ENCODE measurements around the gene WRNIP1. TPM values are rescaled to one million over a fixed set of nuclear protein-coding genes. Genes with fewer than 3 reads are reported as not detected.

Gene WRNIP1
- polyA plus RNA-seq (2013), result 105 TPM

- Histone ChIP-seq H3K27ac (ENCODE audit: insufficient read depth in 1 of 2, low read depth in 1 of 2, low read length in 2 of 2, poor library complexity in 1 of 2, severe bottlenecking in 2 of 2) (peak within 1 kb of the TSS; percentile 92 to 96), H3K4me3 (ENCODE audit: control insufficient read depth in 1 of 7, extremely low read depth in 1 of 7, insufficient read depth in 4 of 7, low read depth in 2 of 7, low read length in 6 of 7) (peak within 1 kb of the TSS; percentile 81 to 98 (median 95)), H3K27me3 (replicated peaks in 2 of 5; ENCODE audit: control insufficient read depth in 4 of 5, insufficient read depth in 5 of 5, low read length in 4 of 5) (no peaks in the 10 kb centered on the region), H3K4me1 (ENCODE audit: control extremely low read depth in 1 of 4, control insufficient read depth in 4 of 4, insufficient read depth in 4 of 4, low read length in 3 of 4) (peaks cover 24 to 52% (median 41%) of the 10 kb centered on the region in 4 experiments), H3K36me3 (ENCODE audit: control insufficient read depth in 4 of 4, insufficient read depth in 4 of 4, low read length in 3 of 4) (peaks cover 0 to 15% (median 7%) of the 10 kb centered on the region in 4 experiments), H3K9me3 (ENCODE audit: control extremely low read depth in 1 of 5, control insufficient read depth in 4 of 5, insufficient read depth in 2 of 5, low read depth in 1 of 5, low read length in 4 of 5) (peaks cover 0 to under 1% (median 0%) of the 10 kb centered on the region in 5 experiments)
- peak; percentile 99 to 100 (median 99) for DNase-seq
- WGBS (ENCODE audit: insufficient coverage), result 0% methylated on average over 96 of the region's 104 CpGs
- ChIA-PET CTCF (interaction anchor here (0.7 to 14.2 kb wide), 11 partner anchors 8 to 1169 kb away, joined by 3 to 227 read pairs (median 4); partner anchors contain the start of genes MYLK4 and SERPINB1), POLR2A (interaction anchor here (0.6 to 2.3 kb wide), 7 partner anchors 12 to 279 kb away, joined by 3 to 12 read pairs (median 3); partner anchors contain the start of gene MYLK4)
Observed at GRCh38 chr6:2765166-2765895, at the start of gene WRNIP1. WRNIP1 (plus strand) TSS chr6:2765393; CDS start chr6:2765623, 230 bp downstream.

GRCh38 chr6:2715737-2716136, 49.5 kb upstream of the WRNIP1 start:
- CTCF ChIA-PET, result interaction anchor here (1.0 to 4.3 kb wide), 4 partner anchors 9 to 35 kb away, joined by 3 to 26 read pairs (median 4); partner anchors contain the start of gene MYLK4
- peaks cover 0 to 2% (median 0%) of the 10 kb centered on the region in 4 experiments for H3K36me3 ChIP-seq (ENCODE audit: control insufficient read depth in 4 of 4, insufficient read depth in 4 of 4, low read length in 3 of 4)
- peaks cover 0 to 14% (median 7%) of the 10 kb centered on the region in 5 experiments for H3K9me3 ChIP-seq (ENCODE audit: control extremely low read depth in 1 of 5, control insufficient read depth in 4 of 5, insufficient read depth in 2 of 5, low read depth in 1 of 5, low read length in 4 of 5)
- H3K4me3 ChIP-seq (ENCODE audit: control insufficient read depth in 1 of 7, extremely low read depth in 1 of 7, insufficient read depth in 4 of 7, low read depth in 2 of 7, low read length in 6 of 7), result no peak overlapping the region
- DNase-seq, result no peak
- WGBS (ENCODE audit: insufficient coverage), result 92% methylated on average over 4 of the region's 5 CpGs
- POLR2A ChIA-PET, result no interaction called here
- no peaks in the 10 kb centered on the region for H3K27me3 ChIP-seq (replicated peaks in 2 of 5; ENCODE audit: control insufficient read depth in 4 of 5, insufficient read depth in 5 of 5, low read length in 4 of 5)
- H3K27ac ChIP-seq (ENCODE audit: insufficient read depth in 1 of 2, low read depth in 1 of 2, low read length in 2 of 2, poor library complexity in 1 of 2, severe bottlenecking in 2 of 2), result no peak overlapping the region
- H3K4me1 ChIP-seq (ENCODE audit: control extremely low read depth in 1 of 4, control insufficient read depth in 4 of 4, insufficient read depth in 4 of 4, low read length in 3 of 4), result peaks cover 7 to 45% (median 15%) of the 10 kb centered on the region in 4 experiments

GRCh38 chr6:2716936-2717700, 48.1 kb upstream of the WRNIP1 start:
- no peak for DNase-seq
- peaks cover 0 to 5% (median 3%) of the 10 kb centered on the region in 5 experiments for H3K9me3 ChIP-seq (ENCODE audit: control extremely low read depth in 1 of 5, control insufficient read depth in 4 of 5, insufficient read depth in 2 of 5, low read depth in 1 of 5, low read length in 4 of 5)
- no peaks in the 10 kb centered on the region for H3K27me3 ChIP-seq (replicated peaks in 2 of 5; ENCODE audit: control insufficient read depth in 4 of 5, insufficient read depth in 5 of 5, low read length in 4 of 5)
- peaks cover 0 to 2% (median 0%) of the 10 kb centered on the region in 4 experiments for H3K36me3 ChIP-seq (ENCODE audit: control insufficient read depth in 4 of 4, insufficient read depth in 4 of 4, low read length in 3 of 4)
- H3K4me1 ChIP-seq (ENCODE audit: control extremely low read depth in 1 of 4, control insufficient read depth in 4 of 4, insufficient read depth in 4 of 4, low read length in 3 of 4), result peaks cover 7 to 38% (median 16%) of the 10 kb centered on the region in 4 experiments
- CTCF ChIA-PET, result interaction anchor here (1.3 to 4.3 kb wide), 6 partner anchors 8 to 44 kb away, joined by 3 to 26 read pairs (median 6); no protein-coding TSS in a partner anchor
- H3K27ac ChIP-seq (ENCODE audit: insufficient read depth in 1 of 2, low read depth in 1 of 2, low read length in 2 of 2, poor library complexity in 1 of 2, severe bottlenecking in 2 of 2), result peak overlapping the region in 1 of 2 experiments; percentile 52
- WGBS (ENCODE audit: insufficient coverage), result 83% methylated on average over 6 of the region's 9 CpGs
- no peak overlapping the region for H3K4me3 ChIP-seq (ENCODE audit: control insufficient read depth in 1 of 7, extremely low read depth in 1 of 7, insufficient read depth in 4 of 7, low read depth in 2 of 7, low read length in 6 of 7)
- POLR2A ChIA-PET, result interaction anchor here (0.5 to 1.3 kb wide), 3 partner anchors 16 to 743 kb away, joined by 3 read pairs; no protein-coding TSS in a partner anchor

GRCh38 chr6:2718334-2719092, 46.7 kb upstream of the WRNIP1 start:
- peak; percentile 78 to 94 (median 86) for DNase-seq
- Histone ChIP-seq H3K9me3 (ENCODE audit: control extremely low read depth in 1 of 5, control insufficient read depth in 4 of 5, insufficient read depth in 2 of 5, low read depth in 1 of 5, low read length in 4 of 5) (peaks cover 0 to 5% (median 3%) of the 10 kb centered on the region in 5 experiments), H3K4me3 (ENCODE audit: control insufficient read depth in 1 of 7, extremely low read depth in 1 of 7, insufficient read depth in 4 of 7, low read depth in 2 of 7, low read length in 6 of 7) (peak overlapping the region in 4 of 7 experiments; percentile 11 to 56 (median 48)), H3K27me3 (replicated peaks in 2 of 5; ENCODE audit: control insufficient read depth in 4 of 5, insufficient read depth in 5 of 5, low read length in 4 of 5) (no peaks in the 10 kb centered on the region), H3K36me3 (ENCODE audit: control insufficient read depth in 4 of 4, insufficient read depth in 4 of 4, low read length in 3 of 4) (peaks cover 0 to 2% (median 0%) of the 10 kb centered on the region in 4 experiments), H3K27ac (ENCODE audit: insufficient read depth in 1 of 2, low read depth in 1 of 2, low read length in 2 of 2, poor library complexity in 1 of 2, severe bottlenecking in 2 of 2) (peak overlapping the region; percentile 75 to 86), H3K4me1 (ENCODE audit: control extremely low read depth in 1 of 4, control insufficient read depth in 4 of 4, insufficient read depth in 4 of 4, low read length in 3 of 4) (peaks cover 7 to 38% (median 16%) of the 10 kb centered on the region in 4 experiments)
- CTCF ChIA-PET, result interaction anchor here (0.9 to 4.3 kb wide), 8 partner anchors 8 to 32 kb away, joined by 3 to 26 read pairs (median 3); partner anchors contain the start of gene MYLK4
- POLR2A ChIA-PET, result interaction anchor here (0.7 to 0.9 kb wide), 3 partner anchors 20 to 563 kb away, joined by 3 read pairs; no protein-coding TSS in a partner anchor
- 0% methylated on average over 3 of the region's 6 CpGs for WGBS (ENCODE audit: insufficient coverage)

- POLR2A ChIA-PET, result interaction anchor here (0.7 to 0.9 kb wide), 2 partner anchors 19 to 65 kb away, joined by 3 read pairs; no protein-coding TSS in a partner anchor
- H3K9me3 ChIP-seq (ENCODE audit: control extremely low read depth in 1 of 5, control insufficient read depth in 4 of 5, insufficient read depth in 2 of 5, low read depth in 1 of 5, low read length in 4 of 5), result peaks cover 0 to 4% (median 2%) of the 10 kb centered on the region in 5 experiments
- peak in 2 of 3 donors; percentile 60 to 72 for DNase-seq
- peak overlapping the region in 4 of 7 experiments; percentile 11 to 56 (median 48) for H3K4me3 ChIP-seq (ENCODE audit: control insufficient read depth in 1 of 7, extremely low read depth in 1 of 7, insufficient read depth in 4 of 7, low read depth in 2 of 7, low read length in 6 of 7)
- H3K4me1 ChIP-seq (ENCODE audit: control extremely low read depth in 1 of 4, control insufficient read depth in 4 of 4, insufficient read depth in 4 of 4, low read length in 3 of 4), result peaks cover 7 to 37% (median 16%) of the 10 kb centered on the region in 4 experiments
- H3K36me3 ChIP-seq (ENCODE audit: control insufficient read depth in 4 of 4, insufficient read depth in 4 of 4, low read length in 3 of 4), result peaks cover 0 to 2% (median 0%) of the 10 kb centered on the region in 4 experiments
- CTCF ChIA-PET, result interaction anchor here (0.9 to 4.3 kb wide), 9 partner anchors 8 to 31 kb away, joined by 3 to 26 read pairs (median 3); partner anchors contain the start of gene MYLK4
- WGBS (ENCODE audit: insufficient coverage), result no CpG with 5 or more reads among the region's 2 CpGs
- peak overlapping the region; percentile 75 to 86 for H3K27ac ChIP-seq (ENCODE audit: insufficient read depth in 1 of 2, low read depth in 1 of 2, low read length in 2 of 2, poor library complexity in 1 of 2, severe bottlenecking in 2 of 2)
- H3K27me3 ChIP-seq (replicated peaks in 2 of 5; ENCODE audit: control insufficient read depth in 4 of 5, insufficient read depth in 5 of 5, low read length in 4 of 5), result no peaks in the 10 kb centered on the region
Observed at GRCh38 chr6:2719093-2719455, 46.1 kb upstream of the WRNIP1 start.

- ChIA-PET CTCF (interaction anchor here (1.0 to 8.5 kb wide), 3 partner anchors 17 to 35 kb away, joined by 3 to 67 read pairs (median 3); no protein-coding TSS in a partner anchor), POLR2A (no interaction called here)
- no peak for DNase-seq
- Histone ChIP-seq H3K4me1 (ENCODE audit: control extremely low read depth in 1 of 4, control insufficient read depth in 4 of 4, insufficient read depth in 4 of 4, low read length in 3 of 4) (peaks cover 14 to 52% (median 26%) of the 10 kb centered on the region in 4 experiments), H3K9me3 (ENCODE audit: control extremely low read depth in 1 of 5, control insufficient read depth in 4 of 5, insufficient read depth in 2 of 5, low read depth in 1 of 5, low read length in 4 of 5) (peaks cover 0 to 4% (median 2%) of the 10 kb centered on the region in 5 experiments), H3K36me3 (ENCODE audit: control insufficient read depth in 4 of 4, insufficient read depth in 4 of 4, low read length in 3 of 4) (peaks cover 0 to 2% (median 0%) of the 10 kb centered on the region in 4 experiments), H3K4me3 (ENCODE audit: control insufficient read depth in 1 of 7, extremely low read depth in 1 of 7, insufficient read depth in 4 of 7, low read depth in 2 of 7, low read length in 6 of 7) (no peak overlapping the region), H3K27me3 (replicated peaks in 2 of 5; ENCODE audit: control insufficient read depth in 4 of 5, insufficient read depth in 5 of 5, low read length in 4 of 5) (no peaks in the 10 kb centered on the region), H3K27ac (ENCODE audit: insufficient read depth in 1 of 2, low read depth in 1 of 2, low read length in 2 of 2, poor library complexity in 1 of 2, severe bottlenecking in 2 of 2) (no peak overlapping the region)
- WGBS (ENCODE audit: insufficient coverage), result 83% methylated on average over 1 of the region's 3 CpGs
Observed at GRCh38 chr6:2721219-2721618, 44.0 kb upstream of the WRNIP1 start.

Data from common myeloid progenitor, CD34-positive (primary cell).